GM12891 (cell line): ENCODE results near the gene THOC7.

Experiments used
- DNase-seq: peaks from one replicate; pipeline ENCODE4 v3.0.0; 2011; ENCODE audit warnings: low spot score; ENCODE audit not compliant: insufficient read length
- FAIRE-seq: peaks from 2 replicates; lab custom pipeline; 2011; peaks lifted over from hg19 to GRCh38; lab: Jason Lieb, UNC
- PAX5 ChIP-seq: IDR thresholded peaks from 2 replicates; pipeline ENCODE4 v1.6.1; 2011; ENCODE audit warnings: low read length, moderate library complexity, mild to moderate bottlenecking; ENCODE audit not compliant: insufficient read depth, severe bottlenecking
- POLR2A ChIP-seq: IDR thresholded peaks from 2 replicates; pipeline ENCODE4 v1.6.1; 2011; ENCODE audit warnings: low read depth, low read length, control low read depth
- POLR2AphosphoS5 ChIP-seq: IDR thresholded peaks from 2 replicates; pipeline ENCODE4 v1.6.1; 2011; ENCODE audit warnings: low read depth, low read length, control low read depth
- POU2F2 ChIP-seq: IDR thresholded peaks from 2 replicates; pipeline ENCODE4 v1.6.1; 2011; ENCODE audit warnings: low read depth, mild to moderate bottlenecking, control low read depth, low read length, moderate library complexity
- SPI1 ChIP-seq: IDR thresholded peaks from 2 replicates; pipeline ENCODE4 v1.6.1; 2011; ENCODE audit warnings: low read depth, low read length, control low read depth
- TAF1 ChIP-seq: IDR thresholded peaks from 2 replicates; pipeline ENCODE4 v1.6.1; 2011; ENCODE audit warnings: low read depth, low read length, control low read depth

The THOC7 gene

GRCh38 chr3:63845215-63845614, 18.4 kb downstream of the THOC7 start:
- no peak for TF ChIP-seq SPI1
- no peak for TF ChIP-seq POLR2AphosphoS5
- no peak for TF ChIP-seq PAX5
- TF ChIP-seq POLR2A: no peak
- TF ChIP-seq POU2F2: no peak
- TF ChIP-seq TAF1: no peak
- no peak for DNase-seq
- FAIRE-seq: no peak

GRCh38 chr3:63842127-63842526, 21.5 kb downstream of the THOC7 start:
- TF ChIP-seq POLR2AphosphoS5: no peak
- TF ChIP-seq POU2F2: no peak
- TF ChIP-seq PAX5: no peak
- TF ChIP-seq SPI1: no peak
- no peak for TF ChIP-seq POLR2A
- no peak for TF ChIP-seq TAF1
- no peak for DNase-seq
- no peak for FAIRE-seq

GRCh38 chr3:63841704-63842103, 21.9 kb downstream of the THOC7 start:
- DNase-seq: no peak
- no peak for FAIRE-seq
- TF ChIP-seq POLR2A: no peak
- no peak for TF ChIP-seq TAF1
- no peak for TF ChIP-seq SPI1
- no peak for TF ChIP-seq PAX5
- TF ChIP-seq POU2F2: no peak
- TF ChIP-seq POLR2AphosphoS5: no peak

- TF ChIP-seq POU2F2 (no peak), POLR2A (no peak), PAX5 (no peak), POLR2AphosphoS5 (no peak), TAF1 (no peak)
- FAIRE-seq: no peak
- DNase-seq: no peak
Observed at GRCh38 chr3:63832395-63832794, 31.2 kb downstream of the THOC7 start.

GRCh38 chr3:63830526-63830925, 33.1 kb downstream of the THOC7 start:
- TF ChIP-seq POU2F2: no peak
- no peak for TF ChIP-seq POLR2A
- no peak for TF ChIP-seq POLR2AphosphoS5
- TF ChIP-seq SPI1: no peak
- TF ChIP-seq PAX5: no peak
- TF ChIP-seq TAF1: no peak
- FAIRE-seq (no peak), DNase-seq (no peak)

- no peak for DNase-seq
- no peak for FAIRE-seq
- TF ChIP-seq POLR2A: no peak
- no peak for TF ChIP-seq POLR2AphosphoS5
- TF ChIP-seq TAF1: no peak
- no peak for TF ChIP-seq SPI1
- no peak for TF ChIP-seq PAX5
- no peak for TF ChIP-seq POU2F2
Observed at GRCh38 chr3:63824309-63824708, 39.3 kb downstream of the THOC7 start.

GRCh38 chr3:63819151-63819398, 44.5 kb downstream of the THOC7 start, which contains the start of gene C3orf49:
TSS of gene C3orf49 (plus strand) at chr3:63819299. CDS start at chr3:63819472, 173 bp downstream.
- DNase-seq (no peak), FAIRE-seq (no peak)
- TF ChIP-seq POU2F2: no peak
- TF ChIP-seq PAX5: no peak
- no peak for TF ChIP-seq POLR2A
- no peak for TF ChIP-seq POLR2AphosphoS5
- no peak for TF ChIP-seq SPI1
- TF ChIP-seq TAF1: no peak

GRCh38 chr3:63818282-63819150, 45.1 kb downstream of the THOC7 start:
- TF ChIP-seq POLR2A (no peak), TAF1 (no peak), POLR2AphosphoS5 (no peak), POU2F2 (no peak), SPI1 (no peak), PAX5 (no peak)
- peak; percentile 88 for FAIRE-seq
- DNase-seq: peak; percentile 8

GRCh38 chr3:63817225-63817624, 46.4 kb downstream of the THOC7 start:
- DNase-seq (no peak), FAIRE-seq (no peak)
- TF ChIP-seq POU2F2: no peak
- TF ChIP-seq POLR2A: no peak
- no peak for TF ChIP-seq POLR2AphosphoS5
- no peak for TF ChIP-seq PAX5
- no peak for TF ChIP-seq SPI1
- TF ChIP-seq TAF1: no peak
